Measurements from ENCODE around the gene SHROOM2.

GRCh38 chrX:9875801-9876200, 89.6 kb downstream of the SHROOM2 start:
- TF ChIP-seq POLR2A (IDR thresholded peaks at IDR 0.05): no peak
- TF ChIP-seq, protein P1, sequence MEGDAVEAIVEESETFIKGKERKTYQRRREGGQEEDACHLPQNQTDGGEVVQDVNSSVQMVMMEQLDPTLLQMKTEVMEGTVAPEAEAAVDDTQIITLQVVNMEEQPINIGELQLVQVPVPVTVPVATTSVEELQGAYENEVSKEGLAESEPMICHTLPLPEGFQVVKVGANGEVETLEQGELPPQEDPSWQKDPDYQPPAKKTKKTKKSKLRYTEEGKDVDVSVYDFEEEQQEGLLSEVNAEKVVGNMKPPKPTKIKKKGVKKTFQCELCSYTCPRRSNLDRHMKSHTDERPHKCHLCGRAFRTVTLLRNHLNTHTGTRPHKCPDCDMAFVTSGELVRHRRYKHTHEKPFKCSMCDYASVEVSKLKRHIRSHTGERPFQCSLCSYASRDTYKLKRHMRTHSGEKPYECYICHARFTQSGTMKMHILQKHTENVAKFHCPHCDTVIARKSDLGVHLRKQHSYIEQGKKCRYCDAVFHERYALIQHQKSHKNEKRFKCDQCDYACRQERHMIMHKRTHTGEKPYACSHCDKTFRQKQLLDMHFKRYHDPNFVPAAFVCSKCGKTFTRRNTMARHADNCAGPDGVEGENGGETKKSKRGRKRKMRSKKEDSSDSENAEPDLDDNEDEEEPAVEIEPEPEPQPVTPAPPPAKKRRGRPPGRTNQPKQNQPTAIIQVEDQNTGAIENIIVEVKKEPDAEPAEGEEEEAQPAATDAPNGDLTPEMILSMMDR (IDR thresholded peaks at IDR 0.05): no peak
